SK-N-SH treated with all-trans-retinoic acid at 6 μM for 48 hours (cell line): ENCODE results near the gene SLC22A1.

Experiments used
- ARNTL ChIP-seq: fragments of 450-650 bp; formaldehyde crosslinking; IDR thresholded peaks from 2 replicates; pipeline ENCODE4 v1.5.0; 2020; ENCODE audit warnings: low read depth, mild to moderate bottlenecking, moderate library complexity, borderline replicate concordance
- GLIS3 ChIP-seq: fragments of 250-450 bp; sonication (Bioruptor Pico); IDR thresholded peaks from 2 replicates; pipeline ENCODE4 v1.5.0; 2020; ENCODE audit warnings: mild to moderate bottlenecking, moderate library complexity
- ISL1 ChIP-seq: fragments of 250-450 bp; sonication (Bioruptor Pico); IDR thresholded peaks from 2 replicates; pipeline ENCODE4 v2.1.2; 2022; ENCODE audit warnings: mild to moderate bottlenecking, moderate library complexity
- PATZ1 ChIP-seq: fragments of 250-450 bp; sonication (Bioruptor Pico); IDR thresholded peaks from 2 replicates; pipeline ENCODE4 v1.8.0; 2020; ENCODE audit warnings: mild to moderate bottlenecking, moderate library complexity, borderline replicate concordance
- POU6F1 ChIP-seq: fragments of 250-450 bp; sonication (Bioruptor Pico); IDR thresholded peaks from 2 replicates; pipeline ENCODE4 v1.8.0; 2021; ENCODE audit warnings: low read depth, mild to moderate bottlenecking, moderate library complexity, borderline replicate concordance
- RARB ChIP-seq: fragments of 250-450 bp; sonication (Bioruptor Pico); IDR thresholded peaks from 2 replicates; pipeline ENCODE4 v1.8.0; 2021; ENCODE audit warnings: mild to moderate bottlenecking, moderate library complexity
- ZFP3 ChIP-seq: fragments of 250-450 bp; sonication (Bioruptor Pico); IDR thresholded peaks from 2 replicates; pipeline ENCODE4 v1.5.0; 2020; ENCODE audit warnings: mild to moderate bottlenecking, moderate library complexity

GRCh38 chr6:160139420-160139851, 17.8 kb downstream of the SLC22A1 start:
- TF ChIP-seq GLIS3 (CRISPR knock-in tag) (no peak), ISL1 (CRISPR knock-in tag) (no peak), ZFP3 (CRISPR knock-in tag) (no peak), ARNTL (no peak), PATZ1 (CRISPR knock-in tag) (no peak), POU6F1 (CRISPR knock-in tag) (no peak), RARB (CRISPR knock-in tag) (no peak)
